OCI-LY1 (cell line): ENCODE measurements around the gene DEFB131B.

Experiments used
- CTCF ChIP-seq: fragments of 200-600 bp; sonication (generic), shearing (Covaris generic); IDR thresholded peaks from 2 replicates; pipeline ENCODE4 v1.5.1; 2017; ENCODE audit warnings: mild to moderate bottlenecking, antibody characterized with exemption, low read length, moderate library complexity, mixed read lengths
- EZH2 ChIP-seq: fragments of 200-600 bp; sonication (generic), shearing (Covaris generic); IDR thresholded peaks from 2 replicates; pipeline ENCODE4 v1.8.0; 2017; ENCODE audit warnings: borderline replicate concordance, mixed run types, mild to moderate bottlenecking, antibody characterized with exemption, low read length, moderate library complexity, mixed read lengths

GRCh38 chr11:71931245-71931602 lies 53.0 kb downstream of the DEFB131B start:
- TF ChIP-seq CTCF: no peak
- no peak for TF ChIP-seq EZH2
